ENCODE measurements around the gene MEIS2.
"Not testable (repeated sequence)": the region's sequence is repeated elsewhere in the genome, so short reads cannot be mapped to it uniquely, and the experiment has no call there.

Gene MEIS2

GRCh38 chr15:37009288-37009687 is 91.1 kb downstream of the MEIS2 start:
- no peak for DNase-seq (ENCODE audit: low read depth in 1 of 2, low spot score in 1 of 2)

GRCh38 chr15:37008205-37008604 is 92.1 kb downstream of the MEIS2 start:
- DNase-seq (ENCODE audit: low read depth in 1 of 2, low spot score in 1 of 2), result no peak

GRCh38 chr15:37007301-37007700 is 93.0 kb downstream of the MEIS2 start:
- DNase-seq (ENCODE audit: low read depth in 1 of 2, low spot score in 1 of 2), result no peak

GRCh38 chr15:37004981-37005735 is 95.2 kb downstream of the MEIS2 start:
- no peak for DNase-seq (ENCODE audit: low read depth in 1 of 2, low spot score in 1 of 2)

- no peak for DNase-seq (ENCODE audit: low read depth in 1 of 2, low spot score in 1 of 2)
Measured at GRCh38 chr15:37004373-37004869, 95.9 kb downstream of the MEIS2 start.

- no peak for DNase-seq (ENCODE audit: low read depth in 1 of 2, low spot score in 1 of 2)
Measured at GRCh38 chr15:37002041-37002672, 98.2 kb downstream of the MEIS2 start.

- DNase-seq (ENCODE audit: low read depth in 1 of 2, low spot score in 1 of 2), result no peak
Measured at GRCh38 chr15:37001417-37001816, 98.9 kb downstream of the MEIS2 start.

- no peak for DNase-seq (ENCODE audit: low read depth in 1 of 2, low spot score in 1 of 2)
Measured at GRCh38 chr15:36999778-37000177, 100.6 kb downstream of the MEIS2 start.

GRCh38 chr15:36996538-36997181 is 103.7 kb downstream of the MEIS2 start:
- no peak for DNase-seq (ENCODE audit: low read depth in 1 of 2, low spot score in 1 of 2)

- no peak for DNase-seq (ENCODE audit: low read depth in 1 of 2, low spot score in 1 of 2)
Measured at GRCh38 chr15:36996121-36996520, 104.2 kb downstream of the MEIS2 start.

GRCh38 chr15:36994790-36995189 is 105.6 kb downstream of the MEIS2 start:
- no peak for DNase-seq (ENCODE audit: low read depth in 1 of 2, low spot score in 1 of 2)

GRCh38 chr15:36992454-36992853 is 107.9 kb downstream of the MEIS2 start:
- no peak for DNase-seq (ENCODE audit: low read depth in 1 of 2, low spot score in 1 of 2)

- DNase-seq (ENCODE audit: low read depth in 1 of 2, low spot score in 1 of 2), result no peak
Measured at GRCh38 chr15:36988947-36989346, 111.4 kb downstream of the MEIS2 start.

GRCh38 chr15:36982430-36982829 is 117.9 kb downstream of the MEIS2 start:
- no peak for DNase-seq (ENCODE audit: low read depth in 1 of 2, low spot score in 1 of 2)

GRCh38 chr15:36980281-36980680 is 120.1 kb downstream of the MEIS2 start:
- not testable (repeated sequence) for DNase-seq (ENCODE audit: low read depth in 1 of 2, low spot score in 1 of 2)

GRCh38 chr15:36978625-36979024 is 121.7 kb downstream of the MEIS2 start:
- DNase-seq (ENCODE audit: low read depth in 1 of 2, low spot score in 1 of 2), result no peak

- DNase-seq (ENCODE audit: low read depth in 1 of 2, low spot score in 1 of 2), result no peak
Measured at GRCh38 chr15:36978126-36978525, 122.2 kb downstream of the MEIS2 start.

GRCh38 chr15:36977659-36978058 is 122.7 kb downstream of the MEIS2 start:
- no peak for DNase-seq (ENCODE audit: low read depth in 1 of 2, low spot score in 1 of 2)

- no peak for DNase-seq (ENCODE audit: low read depth in 1 of 2, low spot score in 1 of 2)
Measured at GRCh38 chr15:36972704-36973103, 127.6 kb downstream of the MEIS2 start.

- DNase-seq (ENCODE audit: low read depth in 1 of 2, low spot score in 1 of 2), result no peak
Measured at GRCh38 chr15:36970522-36970921, 129.8 kb downstream of the MEIS2 start.

GRCh38 chr15:36967929-36968328 is 132.4 kb downstream of the MEIS2 start:
- no peak for DNase-seq (ENCODE audit: low read depth in 1 of 2, low spot score in 1 of 2)

- no peak for DNase-seq (ENCODE audit: low read depth in 1 of 2, low spot score in 1 of 2)
Measured at GRCh38 chr15:36966708-36967107, 133.6 kb downstream of the MEIS2 start.
